SH-SY5Y (cell line): Measurements from ENCODE around the gene MYH9.

ENCODE experiments used
- GATA2 ChIP-seq: IDR thresholded peaks from 2 replicates; pipeline ENCODE4 v1.6.1; 2011; ENCODE audit warnings: mild to moderate bottlenecking, low read depth, low read length
- GATA3 ChIP-seq: IDR thresholded peaks from 2 replicates; pipeline ENCODE4 v1.6.1; 2011; ENCODE audit warnings: low read depth, mild to moderate bottlenecking, low read length, moderate library complexity

DNA sequence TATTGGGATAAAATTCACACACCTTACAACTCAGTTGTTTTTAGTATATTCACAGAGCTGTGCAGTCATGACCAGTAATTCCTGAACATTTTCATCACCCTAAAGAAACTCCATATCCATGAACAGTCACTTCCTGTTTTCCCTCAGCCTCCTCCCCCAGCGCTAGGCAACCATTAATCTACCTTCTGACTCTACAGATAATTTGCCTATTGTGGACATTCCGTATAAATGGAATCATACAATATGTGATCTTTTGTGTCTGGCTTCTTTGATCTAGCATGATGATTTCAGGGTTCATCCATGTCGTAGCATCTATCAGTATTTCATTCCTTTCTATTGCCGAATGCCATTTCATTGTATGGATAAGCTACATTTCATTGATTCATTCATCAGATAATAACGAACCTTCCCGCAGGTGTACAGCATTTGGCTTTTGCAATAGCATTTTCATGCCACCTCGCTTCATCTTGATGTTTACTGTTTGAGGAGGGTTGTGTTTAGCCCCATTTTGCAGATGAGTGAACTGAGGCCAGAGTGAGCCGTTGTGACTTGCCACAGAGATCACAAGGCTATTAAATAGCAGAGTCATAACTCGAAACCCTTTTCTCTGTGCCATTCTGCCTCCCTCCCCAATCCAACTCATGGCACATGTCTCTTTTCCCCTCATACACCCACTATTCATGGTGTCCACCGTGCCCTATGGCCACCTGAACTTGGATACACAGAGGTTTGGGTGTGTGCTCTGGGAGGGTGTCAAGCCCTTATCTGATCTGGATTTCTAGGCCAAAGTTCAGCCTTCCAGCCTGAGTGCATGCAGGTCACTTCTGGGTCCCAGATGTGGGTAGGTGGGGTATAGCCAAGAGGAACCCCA, 11.1 kb upstream of the MYH9 start:
- TF ChIP-seq GATA2 (no peak), GATA3 (no peak)
